ENCODE measurements around the gene SPIB. TPM values are rescaled to one million over a fixed set of nuclear protein-coding genes. Genes with fewer than 3 reads are reported as not detected.

The SPIB gene
- not detected in 2 replicates for total RNA-seq

DNA sequence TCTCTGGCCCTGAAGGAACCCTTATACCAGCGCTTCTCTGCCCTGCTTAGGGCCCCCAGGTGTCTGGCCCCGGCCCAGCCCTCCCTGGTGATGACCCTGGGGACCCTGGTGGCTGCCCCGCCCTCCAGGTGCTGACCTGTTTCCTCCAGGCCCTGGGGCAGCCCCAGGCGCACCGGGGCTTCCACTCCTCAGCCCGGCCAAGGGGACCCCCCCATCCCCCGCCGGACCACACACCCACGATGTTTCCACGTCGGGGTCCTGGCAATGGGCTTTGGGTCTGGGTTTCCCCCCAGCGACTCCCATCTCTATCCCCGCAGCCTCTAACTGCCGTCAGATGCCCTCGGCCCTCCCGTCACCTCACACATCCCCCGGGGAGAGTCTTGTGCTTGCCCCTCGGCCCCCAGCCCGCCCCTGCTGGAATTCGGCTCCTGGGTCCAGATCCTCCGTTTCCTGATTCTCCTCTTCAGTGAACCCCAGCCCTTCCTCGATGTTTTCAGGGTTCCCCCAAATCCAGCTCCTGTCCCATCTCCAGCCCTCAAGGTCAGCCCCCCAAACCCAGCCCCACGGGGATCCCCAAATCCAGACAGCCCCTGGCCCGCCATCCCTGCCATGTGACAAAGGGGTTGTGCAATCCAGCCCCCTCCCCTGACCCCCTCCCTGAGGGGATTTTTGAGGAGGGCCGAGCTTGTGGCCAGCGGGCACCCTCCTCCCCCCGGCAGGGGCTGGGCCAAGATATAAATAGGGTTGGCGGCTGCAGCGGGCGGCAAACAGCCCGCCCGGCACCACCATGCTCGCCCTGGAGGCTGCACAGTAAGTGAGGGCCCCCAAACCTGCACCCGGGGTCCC, at the start of gene SPIB:
TSS of gene SPIB (plus strand) at position 763 of the 846 bp plus-strand sequence. CDS start at position 788, 25 bp downstream.
- H3K4me3 ChIP-seq (ENCODE audit: low read depth, low read length), result no peak within 1 kb of the TSS
- TF ChIP-seq, protein P1, sequence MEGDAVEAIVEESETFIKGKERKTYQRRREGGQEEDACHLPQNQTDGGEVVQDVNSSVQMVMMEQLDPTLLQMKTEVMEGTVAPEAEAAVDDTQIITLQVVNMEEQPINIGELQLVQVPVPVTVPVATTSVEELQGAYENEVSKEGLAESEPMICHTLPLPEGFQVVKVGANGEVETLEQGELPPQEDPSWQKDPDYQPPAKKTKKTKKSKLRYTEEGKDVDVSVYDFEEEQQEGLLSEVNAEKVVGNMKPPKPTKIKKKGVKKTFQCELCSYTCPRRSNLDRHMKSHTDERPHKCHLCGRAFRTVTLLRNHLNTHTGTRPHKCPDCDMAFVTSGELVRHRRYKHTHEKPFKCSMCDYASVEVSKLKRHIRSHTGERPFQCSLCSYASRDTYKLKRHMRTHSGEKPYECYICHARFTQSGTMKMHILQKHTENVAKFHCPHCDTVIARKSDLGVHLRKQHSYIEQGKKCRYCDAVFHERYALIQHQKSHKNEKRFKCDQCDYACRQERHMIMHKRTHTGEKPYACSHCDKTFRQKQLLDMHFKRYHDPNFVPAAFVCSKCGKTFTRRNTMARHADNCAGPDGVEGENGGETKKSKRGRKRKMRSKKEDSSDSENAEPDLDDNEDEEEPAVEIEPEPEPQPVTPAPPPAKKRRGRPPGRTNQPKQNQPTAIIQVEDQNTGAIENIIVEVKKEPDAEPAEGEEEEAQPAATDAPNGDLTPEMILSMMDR (conservative IDR thresholded peaks at IDR 0.05; ENCODE audit: low read depth, low read length), result no peak
- no peak for DNase-seq (ENCODE audit: low read depth)

GRCh38 chr19:50371914-50372475, 46.7 kb upstream of the SPIB start:
- H3K4me3 ChIP-seq (ENCODE audit: low read depth, low read length), result no peak overlapping the region
- TF ChIP-seq, protein P1 (conservative IDR thresholded peaks at IDR 0.05; ENCODE audit: low read depth, low read length), result no peak
- no peak for DNase-seq (ENCODE audit: low read depth)

- peak within 1 kb of the TSS; percentile 89 for H3K4me3 ChIP-seq (ENCODE audit: low read depth, low read length)
- DNase-seq (ENCODE audit: low read depth), result peak; percentile 81
- TF ChIP-seq, protein P1 (conservative IDR thresholded peaks at IDR 0.05; ENCODE audit: low read depth, low read length), result no peak
These were observed 42.3 kb upstream of the SPIB start, which contains the start of gene NR1H2 for GRCh38 chr19:50376166-50377050. NR1H2 (plus strand) TSS chr19:50376457; CDS start chr19:50377606, 1,149 bp downstream.

DNA sequence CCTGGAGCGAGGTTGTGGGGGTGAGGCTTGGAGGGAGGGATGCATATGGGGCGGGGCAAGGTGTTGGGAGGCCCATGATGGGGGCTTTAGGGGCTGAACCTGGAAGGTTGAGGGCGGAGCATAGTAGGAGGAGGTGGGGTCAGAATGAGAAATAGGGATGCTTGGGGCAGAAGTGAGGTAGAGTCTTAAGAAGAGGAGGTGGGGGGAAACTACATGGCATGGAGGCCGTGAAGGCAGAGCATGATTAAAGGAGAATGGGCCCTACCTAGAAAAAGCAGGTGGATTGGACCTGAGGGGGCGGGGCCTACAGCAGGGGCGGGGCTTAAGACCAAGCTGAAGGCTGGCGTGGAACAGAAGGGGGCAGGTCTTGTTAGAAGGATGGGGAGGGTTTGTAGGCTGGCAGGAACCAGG, 41.7 kb upstream of the SPIB start:
- TF ChIP-seq, protein P1 (conservative IDR thresholded peaks at IDR 0.05; ENCODE audit: low read depth, low read length), result no peak
- DNase-seq (ENCODE audit: low read depth), result no peak
- peak overlapping the region; percentile 35 for H3K4me3 ChIP-seq (ENCODE audit: low read depth, low read length)

GRCh38 chr19:50377517-50377916, 41.2 kb upstream of the SPIB start:
- TF ChIP-seq, protein P1 (conservative IDR thresholded peaks at IDR 0.05; ENCODE audit: low read depth, low read length), result no peak
- DNase-seq (ENCODE audit: low read depth), result no peak
- H3K4me3 ChIP-seq (ENCODE audit: low read depth, low read length), result no peak overlapping the region

DNA sequence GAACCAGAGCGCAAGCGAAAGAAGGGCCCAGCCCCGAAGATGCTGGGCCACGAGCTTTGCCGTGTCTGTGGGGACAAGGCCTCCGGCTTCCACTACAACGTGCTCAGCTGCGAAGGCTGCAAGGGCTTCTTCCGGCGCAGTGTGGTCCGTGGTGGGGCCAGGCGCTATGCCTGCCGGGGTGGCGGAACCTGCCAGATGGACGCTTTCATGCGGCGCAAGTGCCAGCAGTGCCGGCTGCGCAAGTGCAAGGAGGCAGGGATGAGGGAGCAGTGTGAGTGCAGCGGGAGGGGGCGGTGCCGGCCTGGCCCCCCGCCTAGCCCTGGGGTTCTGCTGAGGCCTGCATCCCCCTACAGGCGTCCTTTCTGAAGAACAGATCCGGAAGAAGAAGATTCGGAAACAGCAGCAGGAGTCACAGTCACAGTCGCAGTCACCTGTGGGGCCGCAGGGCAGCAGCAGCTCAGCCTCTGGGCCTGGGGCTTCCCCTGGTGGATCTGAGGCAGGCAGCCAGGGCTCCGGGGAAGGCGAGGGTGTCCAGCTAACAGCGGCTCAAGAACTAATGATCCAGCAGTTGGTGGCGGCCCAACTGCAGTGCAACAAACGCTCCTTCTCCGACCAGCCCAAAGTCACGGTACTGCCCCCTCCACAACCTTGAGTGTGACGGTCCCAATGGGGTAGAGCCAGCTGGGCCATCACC, 40.4 kb upstream of the SPIB start:
- H3K4me3 ChIP-seq (ENCODE audit: low read depth, low read length), result no peak overlapping the region
- TF ChIP-seq, protein P1 (conservative IDR thresholded peaks at IDR 0.05; ENCODE audit: low read depth, low read length), result no peak
- no peak for DNase-seq (ENCODE audit: low read depth)
